ENCODE measurements around the gene PGAP1. TPM values are rescaled to one million over a fixed set of nuclear protein-coding genes. Genes with fewer than 3 reads are reported as not detected.

The PGAP1 gene
- total RNA-seq, 1 donor from 2014 or later = 45.1 TPM

GRCh38 chr2:196891136-196891535, 35.4 kb downstream of the PGAP1 start:
- Mint-ChIP-seq H3K27me3 (no peaks in the 10 kb centered on the region), H3K36me3 (peaks cover 42% of the 10 kb centered on the region)

GRCh38 chr2:196887431-196887830, 39.1 kb downstream of the PGAP1 start:
- DNase-seq (ENCODE audit: extremely low spot score, unreplicated experiment) = no peak
- peaks cover 42% of the 10 kb centered on the region for H3K36me3 Mint-ChIP-seq
- no peak for TF ChIP-seq CTCF (conservative IDR thresholded peaks at IDR 0.05)
- no peaks in the 10 kb centered on the region for H3K27me3 Mint-ChIP-seq
- H3K27ac Mint-ChIP-seq = no peak overlapping the region
- H3K4me3 Mint-ChIP-seq = no peak overlapping the region
- no peaks in the 10 kb centered on the region for H3K4me1 Mint-ChIP-seq (ENCODE audit: unreplicated experiment)
- no peaks in the 10 kb centered on the region for H3K9me3 Mint-ChIP-seq

More at GRCh38 chr2:196891136-196891535, 35.4 kb downstream of the PGAP1 start:
- no peaks in the 10 kb centered on the region for H3K4me1 Mint-ChIP-seq (ENCODE audit: unreplicated experiment)
- H3K9me3 Mint-ChIP-seq = no peaks in the 10 kb centered on the region
- TF ChIP-seq CTCF (conservative IDR thresholded peaks at IDR 0.05) = no peak
- H3K4me3 Mint-ChIP-seq = no peak overlapping the region
- DNase-seq (ENCODE audit: extremely low spot score, unreplicated experiment) = no peak
- no peak overlapping the region for H3K27ac Mint-ChIP-seq

GRCh38 chr2:196884368-196884767, 42.1 kb downstream of the PGAP1 start:
- DNase-seq (ENCODE audit: extremely low spot score, unreplicated experiment) = no peak
- Mint-ChIP-seq H3K27ac (no peak overlapping the region), H3K36me3 (peaks cover 44% of the 10 kb centered on the region), H3K27me3 (no peaks in the 10 kb centered on the region), H3K4me1 (ENCODE audit: unreplicated experiment) (no peaks in the 10 kb centered on the region), H3K4me3 (no peak overlapping the region), H3K9me3 (no peaks in the 10 kb centered on the region)
- no peak for TF ChIP-seq CTCF (conservative IDR thresholded peaks at IDR 0.05)

GRCh38 chr2:196876364-196876763, 50.1 kb downstream of the PGAP1 start:
- peaks cover 25% of the 10 kb centered on the region for H3K36me3 Mint-ChIP-seq
- DNase-seq (ENCODE audit: extremely low spot score, unreplicated experiment) = no peak
- H3K27ac Mint-ChIP-seq = no peak overlapping the region
- H3K4me1 Mint-ChIP-seq (ENCODE audit: unreplicated experiment) = no peaks in the 10 kb centered on the region
- no peaks in the 10 kb centered on the region for H3K9me3 Mint-ChIP-seq
- H3K27me3 Mint-ChIP-seq = no peaks in the 10 kb centered on the region
- no peak overlapping the region for H3K4me3 Mint-ChIP-seq
- TF ChIP-seq CTCF (conservative IDR thresholded peaks at IDR 0.05) = no peak

- Mint-ChIP-seq H3K9me3 (no peaks in the 10 kb centered on the region), H3K4me3 (no peak overlapping the region), H3K36me3 (peaks cover 15% of the 10 kb centered on the region), H3K27me3 (no peaks in the 10 kb centered on the region), H3K4me1 (ENCODE audit: unreplicated experiment) (no peaks in the 10 kb centered on the region), H3K27ac (no peak overlapping the region)
- no peak for DNase-seq (ENCODE audit: extremely low spot score, unreplicated experiment)
- TF ChIP-seq CTCF (conservative IDR thresholded peaks at IDR 0.05) = no peak
These were observed 51.1 kb downstream of the PGAP1 start for GRCh38 chr2:196875414-196875813.

GRCh38 chr2:196873511-196873910, 53.0 kb downstream of the PGAP1 start:
- H3K27ac Mint-ChIP-seq = no peak overlapping the region
- no peak overlapping the region for H3K4me3 Mint-ChIP-seq
- H3K9me3 Mint-ChIP-seq = no peaks in the 10 kb centered on the region
- no peaks in the 10 kb centered on the region for H3K27me3 Mint-ChIP-seq
- DNase-seq (ENCODE audit: extremely low spot score, unreplicated experiment) = no peak
- H3K36me3 Mint-ChIP-seq = peaks cover 10% of the 10 kb centered on the region
- no peak for TF ChIP-seq CTCF (conservative IDR thresholded peaks at IDR 0.05)
- H3K4me1 Mint-ChIP-seq (ENCODE audit: unreplicated experiment) = no peaks in the 10 kb centered on the region

Data from type B pancreatic cell (in vitro differentiated cells).